Brain microvascular endothelial cell (primary cell): ENCODE measurements around the gene KANSL1L.

Experiments
- DNase-seq: peaks from one replicate; pipeline ENCODE4 v3.0.0-alpha.2; 2020
- H3K27ac ChIP-seq: fragments of 250-450 bp; sonication (Bioruptor Pico); 2 replicates; pipeline ENCODE4 v1.5.1; 2020; ENCODE audit warnings: mild to moderate bottlenecking, moderate library complexity
- H3K27me3 ChIP-seq: fragments of 250-450 bp; sonication (Bioruptor Pico); replicated peaks from 2 replicates; pipeline ENCODE4 v1.5.1; 2020; ENCODE audit warnings: mild to moderate bottlenecking
- H3K36me3 ChIP-seq: fragments of 250-450 bp; sonication (Bioruptor Pico); replicated peaks from 2 replicates; pipeline ENCODE4 v1.5.1; 2020; ENCODE audit warnings: mild to moderate bottlenecking
- H3K4me3 ChIP-seq: 2 replicates; pipeline ENCODE4 v1.5.1; 2011; ENCODE audit warnings: low read depth, mild to moderate bottlenecking, control low read depth, low read length, moderate library complexity
- in situ Hi-C: cut with HindIII; loops from 2 replicates; pipeline ENCODE4 v1.10.0; 2017; ENCODE audit warnings: low sequenced_read_pairs, low pct_ligation_motif_present
- TF ChIP-seq, protein P1 (sequence below): IDR thresholded peaks from 2 replicates; pipeline ENCODE4 v1.5.1; 2011; ENCODE audit warnings: low read depth, mild to moderate bottlenecking, moderate library complexity, low read length, control low read depth, inconsistent platforms; ENCODE audit errors: missing control alignments

KANSL1L gene

DNA sequence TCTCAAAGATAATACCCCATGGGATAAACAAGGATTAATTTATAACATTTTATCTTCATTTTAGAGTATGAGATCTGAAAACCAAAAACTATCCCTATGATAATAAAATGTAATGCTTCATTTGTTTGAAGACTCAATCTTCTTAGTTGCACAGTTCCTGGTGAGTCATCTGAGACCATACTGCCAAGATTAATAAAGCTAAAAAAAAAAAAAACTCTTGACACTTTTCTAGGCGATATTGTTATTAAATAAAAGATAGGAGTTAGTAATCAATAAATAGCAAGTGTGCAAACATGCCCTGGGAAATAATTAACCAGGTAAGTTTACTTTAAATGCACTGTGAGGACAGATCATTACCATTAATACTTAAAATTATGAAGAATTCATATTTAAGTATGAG, 84.9 kb downstream of the KANSL1L start:
- no peaks in the 10 kb centered on the region for H3K36me3 ChIP-seq
- H3K4me3 ChIP-seq, result no peak overlapping the region
- H3K27ac ChIP-seq, result no peak overlapping the region
- H3K27me3 ChIP-seq, result no peaks in the 10 kb centered on the region
- in situ Hi-C loops, result no loop called here
- TF ChIP-seq, protein P1, sequence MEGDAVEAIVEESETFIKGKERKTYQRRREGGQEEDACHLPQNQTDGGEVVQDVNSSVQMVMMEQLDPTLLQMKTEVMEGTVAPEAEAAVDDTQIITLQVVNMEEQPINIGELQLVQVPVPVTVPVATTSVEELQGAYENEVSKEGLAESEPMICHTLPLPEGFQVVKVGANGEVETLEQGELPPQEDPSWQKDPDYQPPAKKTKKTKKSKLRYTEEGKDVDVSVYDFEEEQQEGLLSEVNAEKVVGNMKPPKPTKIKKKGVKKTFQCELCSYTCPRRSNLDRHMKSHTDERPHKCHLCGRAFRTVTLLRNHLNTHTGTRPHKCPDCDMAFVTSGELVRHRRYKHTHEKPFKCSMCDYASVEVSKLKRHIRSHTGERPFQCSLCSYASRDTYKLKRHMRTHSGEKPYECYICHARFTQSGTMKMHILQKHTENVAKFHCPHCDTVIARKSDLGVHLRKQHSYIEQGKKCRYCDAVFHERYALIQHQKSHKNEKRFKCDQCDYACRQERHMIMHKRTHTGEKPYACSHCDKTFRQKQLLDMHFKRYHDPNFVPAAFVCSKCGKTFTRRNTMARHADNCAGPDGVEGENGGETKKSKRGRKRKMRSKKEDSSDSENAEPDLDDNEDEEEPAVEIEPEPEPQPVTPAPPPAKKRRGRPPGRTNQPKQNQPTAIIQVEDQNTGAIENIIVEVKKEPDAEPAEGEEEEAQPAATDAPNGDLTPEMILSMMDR, result no peak
- DNase-seq, result no peak

DNA sequence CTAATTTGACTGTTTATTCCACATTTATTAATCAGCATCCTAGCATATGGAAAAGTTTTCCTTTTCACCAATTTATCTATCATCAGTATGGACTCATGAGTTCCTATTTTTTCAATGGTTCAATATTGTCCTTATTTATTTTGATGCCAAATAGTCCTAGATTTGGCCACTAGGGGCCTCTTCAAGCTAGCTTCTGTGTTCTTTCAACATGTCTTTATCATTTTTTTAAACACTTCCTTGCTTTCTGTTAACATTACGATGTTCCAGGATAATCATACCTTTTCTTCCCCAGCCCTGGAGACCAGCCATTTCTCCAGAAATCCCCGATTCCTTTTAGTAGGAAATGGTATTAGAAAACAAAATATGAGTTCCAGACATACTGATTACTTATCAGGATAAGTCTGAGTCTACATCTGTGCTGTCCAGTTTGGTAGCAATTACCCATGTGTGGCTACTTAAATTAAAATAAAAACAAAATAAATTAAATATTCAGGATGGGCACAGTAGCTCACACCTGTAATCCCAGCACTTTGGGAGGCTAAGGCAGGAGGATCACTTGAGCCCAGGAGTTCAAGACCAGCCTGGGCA, 98.2 kb downstream of the KANSL1L start:
- no peaks in the 10 kb centered on the region for H3K27me3 ChIP-seq
- H3K4me3 ChIP-seq, result no peak overlapping the region
- no peak overlapping the region for H3K27ac ChIP-seq
- in situ Hi-C loops, result no loop called here
- DNase-seq, result peak; percentile 35
- no peaks in the 10 kb centered on the region for H3K36me3 ChIP-seq
- TF ChIP-seq, protein P1, result peak; percentile 62

DNA sequence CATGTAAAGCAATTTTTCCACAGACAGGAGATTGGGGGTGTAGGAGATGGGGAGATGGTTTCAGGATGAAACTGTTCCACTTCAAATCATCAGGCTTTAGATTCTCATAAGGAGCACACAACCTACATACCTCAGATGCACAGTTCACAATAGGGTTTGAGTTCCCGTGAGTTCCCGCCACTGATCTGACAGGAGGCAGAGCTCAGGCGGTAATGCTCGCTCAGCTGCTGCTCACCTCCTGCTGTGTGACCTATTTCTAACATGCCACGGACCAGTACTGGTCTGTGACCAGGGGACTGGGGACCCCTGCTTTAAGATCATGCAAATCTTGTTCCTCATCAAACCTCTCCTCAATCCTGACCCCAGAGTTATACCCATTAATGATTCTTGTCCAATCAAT, 98.7 kb downstream of the KANSL1L start:
- DNase-seq, result no peak

DNA sequence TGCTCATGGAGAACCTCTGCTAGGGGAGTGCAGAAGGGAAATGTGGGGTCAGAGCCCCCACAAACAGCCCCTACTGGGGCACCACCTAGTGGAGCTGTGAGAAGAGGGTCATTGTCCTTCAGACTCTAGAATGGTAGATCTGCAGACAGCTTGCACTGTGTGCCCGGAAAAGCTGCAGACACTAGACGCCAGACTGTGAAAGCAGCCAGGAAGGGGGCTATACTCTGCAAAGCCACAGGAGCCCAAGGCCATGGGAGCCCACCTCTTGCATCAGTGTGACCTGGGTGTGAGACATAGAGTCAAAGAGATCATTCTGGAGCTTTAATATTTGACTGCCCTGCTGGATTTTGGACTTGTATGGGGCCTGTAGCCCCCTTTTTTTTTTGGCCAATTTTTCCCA, 107.9 kb downstream of the KANSL1L start:
- Histone ChIP-seq H3K27me3 (no peaks in the 10 kb centered on the region), H3K4me3 (no peak overlapping the region), H3K27ac (no peak overlapping the region), H3K36me3 (no peaks in the 10 kb centered on the region)
- in situ Hi-C loops, result no loop called here
- TF ChIP-seq, protein P1, result no peak
- no peak for DNase-seq

More for the DNA sequence above, 98.7 kb downstream of the KANSL1L start:
- in situ Hi-C loops, result no loop called here
- Histone ChIP-seq H3K27ac (no peak overlapping the region), H3K27me3 (no peaks in the 10 kb centered on the region), H3K36me3 (no peaks in the 10 kb centered on the region), H3K4me3 (no peak overlapping the region)
- TF ChIP-seq, protein P1, result no peak

DNA sequence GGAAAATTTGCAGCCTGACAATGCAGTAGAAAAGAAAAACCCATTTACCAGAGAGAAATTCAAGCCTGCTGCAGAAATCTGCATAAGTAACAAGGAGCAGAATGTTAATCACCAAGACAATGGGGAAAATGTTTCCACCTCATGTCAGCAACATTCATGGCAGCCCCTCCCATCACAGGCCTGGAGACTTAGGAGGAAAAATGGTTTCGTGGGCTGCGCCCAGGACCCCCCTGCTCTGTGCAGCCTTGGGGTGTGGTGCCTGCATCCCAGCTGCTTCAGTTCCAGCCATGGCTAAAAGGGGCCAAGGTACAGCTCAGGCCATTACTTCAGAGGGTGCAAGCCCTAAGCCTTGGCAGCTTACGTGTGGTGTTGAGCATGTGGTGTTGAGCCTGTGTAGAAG, 115.4 kb downstream of the KANSL1L start:
- H3K27ac ChIP-seq, result no peak overlapping the region
- H3K4me3 ChIP-seq, result no peak overlapping the region
- TF ChIP-seq, protein P1, result no peak
- no peaks in the 10 kb centered on the region for H3K27me3 ChIP-seq
- no peak for DNase-seq
- H3K36me3 ChIP-seq, result no peaks in the 10 kb centered on the region
- in situ Hi-C loops, result no loop called here

DNA sequence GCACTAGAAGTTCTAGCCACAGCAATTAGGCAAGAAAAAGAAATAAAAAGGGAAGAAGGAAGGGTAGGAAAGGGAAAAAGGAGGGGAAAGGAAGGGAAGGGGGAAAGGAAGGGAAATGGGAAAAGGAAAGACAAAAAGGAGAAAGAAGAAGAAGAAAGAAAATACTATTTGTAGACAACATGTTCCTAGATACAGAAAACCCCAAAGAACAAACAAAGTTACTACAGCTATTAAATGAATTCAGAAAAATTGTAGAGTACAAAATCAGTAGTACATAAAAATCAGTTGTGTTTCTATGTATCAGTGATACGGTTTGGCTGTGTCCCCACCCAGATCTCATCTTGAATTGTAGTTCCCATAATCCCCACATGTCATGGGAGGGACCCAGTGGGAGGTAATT, 116.5 kb downstream of the KANSL1L start:
- DNase-seq, result no peak
- no peaks in the 10 kb centered on the region for H3K36me3 ChIP-seq
- no peak overlapping the region for H3K27ac ChIP-seq
- TF ChIP-seq, protein P1, result no peak
- H3K4me3 ChIP-seq, result no peak overlapping the region
- no peaks in the 10 kb centered on the region for H3K27me3 ChIP-seq
- in situ Hi-C loops, result no loop called here
